H1 (cell line): ENCODE results near the gene RAD51B. TPM values are rescaled to one million over a fixed set of nuclear protein-coding genes. Genes with fewer than 3 reads are reported as not detected.

Source experiments
- CTCF ChIA-PET: fragments of 300-600 bp; sonication (Branson Sonifier 250); formaldehyde crosslinking; loops from one replicate; lab custom pipeline; 2021; ENCODE audit not compliant: partially characterized antibody; lab: Charles Lee
- POLR2A ChIA-PET: fragments of 300-600 bp; sonication (Branson Sonifier 250); formaldehyde crosslinking; loops from one replicate; lab custom pipeline; 2021; ENCODE audit warnings: inconsistent platforms; ENCODE audit not compliant: partially characterized antibody; lab: Charles Lee
- DNase-seq, 2 experiments: peaks; one replicate each; pipeline versions ENCODE4 v3.0.0 to v3.0.0-alpha.2; 2010 to 2022; ENCODE audit warnings: low spot score in 2 of 2, low read depth in 1 of 2, mixed read lengths in 1 of 2
- FAIRE-seq: peaks from 2 replicates; lab custom pipeline; 2011; peaks lifted over from hg19 to GRCh38; lab: Jason Lieb, UNC
- H2AFZ ChIP-seq: 2 replicates; pipeline ENCODE4 v1.8.1; 2012; ENCODE audit warnings: low read length, inconsistent platforms
- H2AK5ac ChIP-seq: 2 replicates; pipeline ENCODE4 v1.6.1; 2013; ENCODE audit warnings: low read depth, low read length
- H2BK120ac ChIP-seq: replicated peaks from 2 replicates; pipeline ENCODE3; 2013; ENCODE audit warnings: low read depth, low read length, inconsistent platforms
- H2BK12ac ChIP-seq: 2 replicates; pipeline ENCODE4 v1.6.1; 2013; ENCODE audit warnings: low read depth, low read length
- H2BK15ac ChIP-seq: 2 replicates; pipeline ENCODE4 v1.6.1; 2013; ENCODE audit warnings: low read length
- H2BK20ac ChIP-seq: 2 replicates; pipeline ENCODE4 v1.6.1; 2013; ENCODE audit warnings: low read length
- H2BK5ac ChIP-seq: 2 replicates; pipeline ENCODE4 v1.6.1; 2013; ENCODE audit warnings: low read depth, low read length
- H3K14ac ChIP-seq: 2 replicates; pipeline ENCODE4 v1.6.1; 2013; ENCODE audit warnings: inconsistent platforms; ENCODE audit not compliant: insufficient read length
- H3K18ac ChIP-seq: 2 replicates; pipeline ENCODE4 v1.6.1; 2013; ENCODE audit warnings: low read length; ENCODE audit errors: extremely low read depth
- H3K23ac ChIP-seq: 2 replicates; pipeline ENCODE4 v1.6.1; 2013; ENCODE audit warnings: inconsistent platforms; ENCODE audit not compliant: insufficient read length
- H3K23me2 ChIP-seq: 2 replicates; pipeline ENCODE4 v1.6.1; 2013; ENCODE audit warnings: low read depth, low read length
- H3K27ac ChIP-seq: 2 replicates; pipeline ENCODE4 v1.6.1; 2011; ENCODE audit warnings: low read depth, low read length, inconsistent platforms
- H3K27me3 ChIP-seq, 4 experiments: replicated peaks in 1 of 4; 1 replicate in 1 of 4; 2 replicates in 3 of 4; pipeline versions ENCODE4 v1.6.1 to v1.8.1; 2011 to 2013; ENCODE audit warnings: low read length in 3 of 4, mild to moderate bottlenecking in 3 of 4, inconsistent platforms in 2 of 4, mixed read lengths in 2 of 4, moderate library complexity in 1 of 4; ENCODE audit not compliant: control insufficient read depth in 3 of 4, insufficient read depth in 3 of 4; ENCODE audit errors: extremely low read depth in 1 of 4
- H3K36me3 ChIP-seq, 4 experiments: 2 replicates each; pipeline versions ENCODE4 v1.6.1 to v1.8.1; 2011 to 2013; ENCODE audit warnings: mild to moderate bottlenecking in 4 of 4, low read length in 3 of 4, moderate library complexity in 2 of 4, control low read depth in 1 of 4, inconsistent platforms in 1 of 4; ENCODE audit not compliant: insufficient read depth in 4 of 4, control insufficient read depth in 2 of 4
- H3K4ac ChIP-seq: replicated peaks from 2 replicates; pipeline ENCODE3; 2013; ENCODE audit warnings: low read length, low read depth, mixed read lengths, inconsistent platforms; ENCODE audit not compliant: insufficient read length
- H3K4me1 ChIP-seq, 4 experiments: replicated peaks in 1 of 4; 1 replicate in 1 of 4; 2 replicates in 3 of 4; pipeline versions ENCODE4 v1.6.1 to v1.8.1; 2011 to 2013; ENCODE audit warnings: low read length in 3 of 4, inconsistent platforms in 2 of 4, mixed read lengths in 1 of 4; ENCODE audit not compliant: insufficient read depth in 4 of 4, control insufficient read depth in 3 of 4
- H3K4me2 ChIP-seq, 2 experiments: 2 replicates each; pipeline versions ENCODE4 v1.6.1 to v1.8.1; 2011 to 2013; ENCODE audit warnings: low read depth in 2 of 2, low read length in 2 of 2, control low read depth in 1 of 2, inconsistent platforms in 1 of 2, mild to moderate bottlenecking in 1 of 2; ENCODE audit not compliant: insufficient read depth in 1 of 2
- H3K4me3 ChIP-seq, 4 experiments: fragments of 200-600, 300-600 bp in 1 of 4; sonication (generic), shearing (Covaris generic), sonication (Bioruptor Twin) in 1 of 4; 2 replicates each; pipeline versions ENCODE4 v1.5.1 to v1.8.1; 2011 to 2016; ENCODE audit warnings: low read length in 4 of 4, low read depth in 3 of 4, control low read depth in 2 of 4, inconsistent platforms in 2 of 4, mild to moderate bottlenecking in 2 of 4, mixed read lengths in 1 of 4, moderate library complexity in 1 of 4; ENCODE audit not compliant: insufficient read depth in 2 of 4; ENCODE audit errors: extremely low read depth in 1 of 4
- H3K56ac ChIP-seq: replicated peaks from 2 replicates; pipeline ENCODE3; 2013; ENCODE audit warnings: low read depth, mild to moderate bottlenecking, mixed read lengths, low read length, inconsistent platforms; ENCODE audit not compliant: insufficient read length
- H3K79me1 ChIP-seq: 2 replicates; pipeline ENCODE4 v1.6.1; 2013; ENCODE audit warnings: low read depth, low read length, control low read depth
- H3K79me2 ChIP-seq, 2 experiments: 2 replicates each; pipeline versions ENCODE4 v1.6.1 to v1.8.1; 2012 to 2013; ENCODE audit warnings: low read length in 2 of 2, mild to moderate bottlenecking in 2 of 2, inconsistent platforms in 1 of 2; ENCODE audit not compliant: insufficient read depth in 2 of 2, control insufficient read depth in 1 of 2
- H3K9ac ChIP-seq, 4 experiments: replicated peaks in 1 of 4; 1 replicate in 1 of 4; 2 replicates in 3 of 4; pipeline versions ENCODE4 v1.6.1 to v1.8.1; 2011 to 2013; ENCODE audit warnings: low read depth in 3 of 4, low read length in 3 of 4, control low read depth in 2 of 4, mild to moderate bottlenecking in 2 of 4, moderate library complexity in 2 of 4, inconsistent platforms in 1 of 4; ENCODE audit errors: extremely low read depth in 1 of 4
- H3K9me3 ChIP-seq, 2 experiments: 2 replicates each; pipeline versions ENCODE4 v1.6.1 to v1.8.1; 2012 to 2013; ENCODE audit warnings: mild to moderate bottlenecking in 2 of 2, moderate library complexity in 2 of 2, control low read depth in 1 of 2, inconsistent platforms in 1 of 2, low read depth in 1 of 2, low read length in 1 of 2, mixed read lengths in 1 of 2; ENCODE audit not compliant: insufficient read depth in 2 of 2
- H4K20me1 ChIP-seq, 2 experiments: replicated peaks in 1 of 2; 2 replicates each; pipeline versions ENCODE3 to v1.8.1; 2011 to 2013; ENCODE audit warnings: inconsistent platforms in 2 of 2, low read length in 2 of 2, mild to moderate bottlenecking in 1 of 2; ENCODE audit not compliant: insufficient read depth in 2 of 2, control insufficient read depth in 1 of 2
- H4K5ac ChIP-seq: 2 replicates; pipeline ENCODE4 v1.6.1; 2013; ENCODE audit warnings: low read length, low read depth, mixed read lengths, inconsistent platforms; ENCODE audit not compliant: insufficient read length
- H4K8ac ChIP-seq: 2 replicates; pipeline ENCODE4 v1.8.0; 2013; ENCODE audit warnings: mild to moderate bottlenecking, moderate library complexity, low read length, inconsistent platforms; ENCODE audit not compliant: insufficient read depth; ENCODE audit errors: extremely low read depth
- H4K91ac ChIP-seq: replicated peaks from 2 replicates; pipeline ENCODE3; 2013; ENCODE audit warnings: low read length, mixed read lengths, inconsistent platforms; ENCODE audit not compliant: insufficient read length
- BCL11A ChIP-seq, 2 experiments: IDR thresholded peaks; one replicate each; pipeline ENCODE4 v1.6.1; 2011; ENCODE audit warnings: low read depth in 2 of 2, low read length in 2 of 2, mild to moderate bottlenecking in 2 of 2
- CHD1 ChIP-seq: IDR thresholded peaks from 2 replicates; pipeline ENCODE4 v1.6.1; 2012; ENCODE audit warnings: low read depth, low read length, improper control_type of control experiment
- CREB1 ChIP-seq: IDR thresholded peaks from 2 replicates; pipeline ENCODE4 v1.6.1; 2012; ENCODE audit warnings: inconsistent platforms
- EGR1 ChIP-seq: IDR thresholded peaks from 2 replicates; pipeline ENCODE4 v1.6.1; 2011; ENCODE audit warnings: low read depth, low read length, borderline replicate concordance
- HDAC2 ChIP-seq, 2 experiments: fragments of 300-600 bp in 1 of 2; sonication (generic) in 1 of 2; IDR thresholded peaks; 2 replicates each; pipeline ENCODE4 v1.6.1; 2011 to 2012; ENCODE audit warnings: low read depth in 2 of 2, low read length in 2 of 2, mild to moderate bottlenecking in 2 of 2, moderate library complexity in 2 of 2, borderline replicate concordance in 1 of 2, inconsistent platforms in 1 of 2
- KDM4A ChIP-seq: IDR thresholded peaks from one replicate; pipeline ENCODE4 v1.7.1; 2012; ENCODE audit warnings: low read depth, mild to moderate bottlenecking, moderate library complexity, low read length, inconsistent platforms; ENCODE audit not compliant: severe bottlenecking
- POLR2A ChIP-seq, 2 experiments: IDR thresholded peaks; 1 replicate in 1 of 2; 2 replicates in 1 of 2; pipeline ENCODE4 v1.6.1; 2011; ENCODE audit warnings: low read depth in 2 of 2, low read length in 2 of 2, mild to moderate bottlenecking in 2 of 2; ENCODE audit errors: control extremely low read depth in 1 of 2
- RBBP5 ChIP-seq: IDR thresholded peaks from 2 replicates; pipeline ENCODE4 v1.7.1; 2012; ENCODE audit warnings: low read depth, mild to moderate bottlenecking, inconsistent platforms, low read length, moderate library complexity, borderline replicate concordance
- RFX5 ChIP-seq: IDR thresholded peaks from 2 replicates; pipeline ENCODE4 v1.6.1; 2011; ENCODE audit warnings: low read depth, low read length, improper control_type of control experiment, borderline replicate concordance
- RNF2 ChIP-seq: fragments of 200-900, 300-1000 bp; sonication (generic); IDR thresholded peaks from 2 replicates; pipeline ENCODE4 v1.7.1; 2016; ENCODE audit warnings: borderline replicate concordance, low read depth, mild to moderate bottlenecking, antibody characterized with exemption, low read length; ENCODE audit not compliant: poor library complexity, severe bottlenecking; ENCODE audit errors: missing control alignments
- RXRA ChIP-seq: IDR thresholded peaks from 2 replicates; pipeline ENCODE4 v1.6.1; 2011; ENCODE audit warnings: low read depth, mild to moderate bottlenecking, low read length, moderate library complexity; ENCODE audit not compliant: insufficient read depth
- SP1 ChIP-seq: IDR thresholded peaks from 2 replicates; pipeline ENCODE4 v1.6.1; 2011; ENCODE audit warnings: low read depth, low read length
- SUZ12 ChIP-seq: fragments of 200-600 bp; sonication (generic); IDR thresholded peaks from 2 replicates; pipeline ENCODE4 v1.6.1; 2012; ENCODE audit warnings: mild to moderate bottlenecking, inconsistent platforms, low read length, moderate library complexity, mixed read lengths
- TCF12 ChIP-seq: IDR thresholded peaks from 2 replicates; pipeline ENCODE4 v1.6.1; 2011; ENCODE audit warnings: low read depth, mild to moderate bottlenecking, low read length
- YY1 ChIP-seq: IDR thresholded peaks from 2 replicates; pipeline ENCODE4 v1.6.1; 2011; ENCODE audit warnings: low read depth, mild to moderate bottlenecking, low read length
- WGBS, 2 experiments: shearing (Covaris generic) in 1 of 2; methylation state at CpG; one replicate each; pipeline versions ENCODE4 v1.1.6 to v1.1.7; 2013 to 2015; ENCODE audit warnings: low lambda C conversion rate in 2 of 2, mixed read lengths in 2 of 2, inconsistent platforms in 1 of 2, low coverage in 1 of 2, missing lambda C conversion rate in 1 of 2; ENCODE audit not compliant: insufficient replicate concordance in 2 of 2, insufficient coverage in 1 of 2, insufficient read length in 1 of 2; ENCODE audit errors: extremely low coverage in 1 of 2, missing lambda C conversion rate in 1 of 2; 5-methylcytosine and 5-hydroxymethylcytosine counted together
- polyA plus RNA-seq, 7 experiments: library from polyadenylated mRNA; depleted of rRNA in 3 of 7; stranded (reverse) in 5 of 7; unstranded in 2 of 7; fragments of >200 nt in 5 of 7; fragments of 200-250 nt in 2 of 7; gene quantifications; 1 replicate in 5 of 7; 2 replicates in 1 of 7; 4 replicates in 1 of 7; pipeline versions ENCODE4 v1.2.1 to v1.2.3, GENCODE V29; 2011 to 2013; ENCODE audit warnings: missing spikeins in 2 of 7, mixed read lengths in 2 of 7
- total RNA-seq: library from RNA; stranded (reverse); fragmentation: NEBNext Ultra II Directional; extraction: Animal tissue kit (Norgen Biotek cat#: 25700); gene quantifications from 2 replicates; pipeline ENCODE4 v1.2.1, GENCODE V29; 2021

RAD51B gene
- total and polyA plus RNA-seq, 2 of the 8 experiments (the other 6 are each of a cell fraction or from before 2014, with no cell fraction given): 3.9 to 14.9 TPM

GRCh38 chr14:68401855-68402254, 582.3 kb downstream of the RAD51B start:
- ChIA-PET POLR2A (interaction anchor here (0.6 to 1.5 kb wide), 3 partner anchors 352 to 393 kb away, joined by 3 to 5 read pairs (median 4); partner anchors contain the start of gene ZFP36L1), CTCF (interaction anchor here (0.6 to 1.5 kb wide), 3 partner anchors 24 to 458 kb away, joined by 3 to 6 read pairs (median 5); no protein-coding TSS in a partner anchor)
- Histone ChIP-seq H3K4me2 (no peak overlapping the region), H3K56ac (no peak overlapping the region), H2BK12ac (no peak overlapping the region), H2BK20ac (no peak overlapping the region), H2AFZ (no peak overlapping the region), H3K9ac (no peak overlapping the region), H3K27ac (no peak overlapping the region), H4K8ac (no peak overlapping the region), H2BK120ac (no peak overlapping the region), H4K5ac (no peak overlapping the region), H3K23ac (no peak overlapping the region), H3K79me1 (no peaks in the 10 kb centered on the region), H3K36me3 (no peaks in the 10 kb centered on the region), H2AK5ac (no peak overlapping the region), H3K4me1 (no peaks in the 10 kb centered on the region; a peak in 1 of 7 replicates), H2BK15ac (no peak overlapping the region), H3K79me2 (no peaks in the 10 kb centered on the region), H4K20me1 (no peaks in the 10 kb centered on the region), H2BK5ac (no peak overlapping the region), H3K9me3 (no peaks in the 10 kb centered on the region), H3K4me3 (no peak overlapping the region), H3K27me3 (peaks cover 0 to 1% (median 0%) of the 10 kb centered on the region in 4 experiments; a peak in 1 of 7 replicates), H3K4ac (no peak overlapping the region), H3K18ac (no peak overlapping the region), H4K91ac (no peak overlapping the region), H3K23me2 (no peaks in the 10 kb centered on the region; the same call in 1 of the 2 replicates), H3K14ac (no peak overlapping the region)
- WGBS, 2 experiments: 94% methylated on average over 4 of the region's 4 CpGs; no CpG with 5 or more reads in 1 of the 2 experiments
- FAIRE-seq (no peak), DNase-seq (no peak)
- no peak for TF ChIP-seq KDM4A
- TF ChIP-seq CREB1: no peak
- TF ChIP-seq EGR1: no peak
- TF ChIP-seq RXRA: no peak
- TF ChIP-seq SP1: no peak
- TF ChIP-seq RBBP5: no peak
- TF ChIP-seq YY1: no peak
- TF ChIP-seq BCL11A (IDR thresholded peaks at IDR 0.05; ENCODE audit: low read depth in 2 of 2, low read length in 2 of 2): no peak
- TF ChIP-seq RFX5: no peak
- TF ChIP-seq POLR2A (IDR thresholded peaks at IDR 0.05; ENCODE audit: control extremely low read depth in 1 of 2, low read depth in 2 of 2, low read length in 2 of 2): no peak
- TF ChIP-seq CHD1: no peak
- no peak for TF ChIP-seq SUZ12
- no peak for TF ChIP-seq HDAC2 (IDR thresholded peaks at IDR 0.05; ENCODE audit: borderline replicate concordance in 1 of 2, low read depth in 2 of 2, low read length in 2 of 2)
- no peak for TF ChIP-seq TCF12
- no peak for TF ChIP-seq RNF2
